Lower leg skin (tissue), 4 donors: Measurements from ENCODE around the gene SLC38A4. TPM values are rescaled to one million over a fixed set of nuclear protein-coding genes. Genes with fewer than 3 reads are reported as not detected.
"Not testable (repeated sequence)": the region's sequence is repeated elsewhere in the genome, so short reads cannot be mapped to it uniquely, and the experiment has no call there.

Experiments used
- DNase-seq, 2 donors: peaks; one replicate each; pipeline ENCODE4 v3.0.0-alpha.2; 2019; ENCODE audit warnings: low spot score in 2 of 2
- H3K4me3 ChIP-seq: fragments of 200-600 bp; sonication (generic); 2 replicates; pipeline ENCODE4 v1.5.1; 2017; ENCODE audit warnings: mild to moderate bottlenecking, low read depth; ENCODE audit not compliant: poor library complexity, severe bottlenecking
- POLR2A ChIP-seq, 2 donors: fragments of 450-650 bp; IDR thresholded peaks; one replicate each; pipeline ENCODE4 v1.6.1; 2016 to 2017; ENCODE audit warnings: antibody characterized with exemption in 2 of 2, mild to moderate bottlenecking in 1 of 2, moderate library complexity in 1 of 2
- WGBS, 2 donors: methylation state at CpG; one replicate each; pipeline ENCODE4 v1.1.5; 2018; 5-methylcytosine and 5-hydroxymethylcytosine counted together
- intact Hi-C: fragments of 100-400 bp; cut with DNase I; formaldehyde crosslinking; loops from one replicate; pipeline ENCODE4 v1.15.0; 2023; ENCODE audit warnings: low total_unique reads
- total RNA-seq, 4 donors: library from RNA; depleted of rRNA; stranded (reverse); fragments of >200 nt; gene quantifications; one replicate each; pipeline ENCODE4 v1.1.0, GENCODE V29; 2016
- TF ChIP-seq, protein P1 (sequence below), 3 donors: fragments of 450-650 bp; IDR thresholded peaks; one replicate each; pipeline ENCODE4 v1.5.1; 2016; ENCODE audit warnings: antibody characterized with exemption in 3 of 3, mild to moderate bottlenecking in 3 of 3, moderate library complexity in 2 of 3

SLC38A4 gene
- total RNA-seq, 4 donors from 2014 or later = 0.46 to 1.9 (median 0.88) TPM

DNA sequence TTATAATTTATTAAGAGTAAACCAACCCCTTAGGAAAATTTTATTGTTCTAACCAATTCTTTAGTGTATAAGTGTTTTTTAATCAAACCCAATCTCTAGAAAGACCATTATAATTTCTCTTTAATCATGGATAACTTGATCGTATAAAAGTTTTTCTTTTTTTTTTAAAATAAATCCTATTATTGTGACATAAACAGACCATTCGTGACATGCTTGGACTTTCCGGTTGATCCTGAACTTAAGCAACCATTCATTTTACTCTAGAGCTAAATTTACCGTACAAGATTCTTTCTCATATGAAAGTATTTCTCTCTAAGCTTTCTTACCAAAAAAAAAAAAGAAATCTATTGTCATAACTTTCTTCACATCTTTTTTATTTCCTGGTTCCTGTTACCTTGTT lies 32.6 kb upstream of the SLC38A4 start:
- WGBS, 2 donors = 89 to 91% methylated on average over 4 of the region's 4 CpGs
- H3K4me3 ChIP-seq = no peak overlapping the region
- DNase-seq = no peak
- TF ChIP-seq, protein P1, sequence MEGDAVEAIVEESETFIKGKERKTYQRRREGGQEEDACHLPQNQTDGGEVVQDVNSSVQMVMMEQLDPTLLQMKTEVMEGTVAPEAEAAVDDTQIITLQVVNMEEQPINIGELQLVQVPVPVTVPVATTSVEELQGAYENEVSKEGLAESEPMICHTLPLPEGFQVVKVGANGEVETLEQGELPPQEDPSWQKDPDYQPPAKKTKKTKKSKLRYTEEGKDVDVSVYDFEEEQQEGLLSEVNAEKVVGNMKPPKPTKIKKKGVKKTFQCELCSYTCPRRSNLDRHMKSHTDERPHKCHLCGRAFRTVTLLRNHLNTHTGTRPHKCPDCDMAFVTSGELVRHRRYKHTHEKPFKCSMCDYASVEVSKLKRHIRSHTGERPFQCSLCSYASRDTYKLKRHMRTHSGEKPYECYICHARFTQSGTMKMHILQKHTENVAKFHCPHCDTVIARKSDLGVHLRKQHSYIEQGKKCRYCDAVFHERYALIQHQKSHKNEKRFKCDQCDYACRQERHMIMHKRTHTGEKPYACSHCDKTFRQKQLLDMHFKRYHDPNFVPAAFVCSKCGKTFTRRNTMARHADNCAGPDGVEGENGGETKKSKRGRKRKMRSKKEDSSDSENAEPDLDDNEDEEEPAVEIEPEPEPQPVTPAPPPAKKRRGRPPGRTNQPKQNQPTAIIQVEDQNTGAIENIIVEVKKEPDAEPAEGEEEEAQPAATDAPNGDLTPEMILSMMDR (IDR thresholded peaks at IDR 0.05) = no peak
- TF ChIP-seq POLR2A (IDR thresholded peaks at IDR 0.05) = no peak
- intact Hi-C loops = no loop called here

DNA sequence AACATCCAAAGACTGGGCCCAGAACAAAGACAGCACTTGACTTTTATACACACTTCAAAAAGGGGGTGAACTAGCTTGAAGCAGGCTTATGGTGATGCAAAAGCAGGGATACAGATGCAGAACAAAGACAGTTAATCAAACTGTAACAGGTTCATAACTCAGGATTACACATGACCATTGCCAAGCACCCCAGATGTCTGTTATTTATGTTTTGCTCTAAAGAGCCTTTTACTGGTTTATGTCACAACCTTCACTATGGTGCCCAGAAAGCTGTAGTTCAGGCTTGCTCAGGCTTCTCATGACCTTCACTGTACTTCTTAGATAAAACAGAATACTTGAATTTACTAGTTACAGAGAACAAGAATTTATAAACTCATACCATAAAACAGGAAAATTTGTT lies 31.7 kb upstream of the SLC38A4 start:
- H3K4me3 ChIP-seq = no peak overlapping the region
- intact Hi-C loops = no loop called here
- TF ChIP-seq, protein P1 (IDR thresholded peaks at IDR 0.05) = no peak
- no peak for TF ChIP-seq POLR2A (IDR thresholded peaks at IDR 0.05)
- DNase-seq = no peak

DNA sequence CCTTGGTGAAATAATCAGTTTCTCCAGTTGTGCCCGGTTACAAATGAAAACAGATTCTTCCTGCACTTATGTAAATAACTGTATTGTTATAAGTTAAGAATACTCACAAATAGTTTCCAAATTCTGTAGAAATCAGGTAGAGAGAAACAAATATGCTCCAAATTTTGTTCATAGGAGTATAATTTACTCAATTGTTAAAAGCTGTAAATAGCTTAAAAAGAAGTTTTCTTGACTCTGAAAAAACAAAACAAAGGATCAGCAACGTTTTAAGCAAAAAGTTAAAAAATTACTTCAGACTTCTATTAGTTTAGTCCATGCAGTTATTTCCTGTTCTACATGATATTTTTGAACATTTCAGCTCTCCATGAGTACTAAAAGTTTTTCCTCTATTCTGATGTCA lies 30.0 kb upstream of the SLC38A4 start:
- no peak for DNase-seq
- WGBS, 2 donors = 65 to 71% methylated on average over 2 of the region's 2 CpGs
- intact Hi-C loops = no loop called here
- TF ChIP-seq, protein P1 (IDR thresholded peaks at IDR 0.05) = no peak
- TF ChIP-seq POLR2A (IDR thresholded peaks at IDR 0.05) = no peak
- H3K4me3 ChIP-seq = no peak overlapping the region

- intact Hi-C loops, DNase-seq, H3K4me3 ChIP-seq: not testable (repeated sequence)
These were observed 28.4 kb upstream of the SLC38A4 start for GRCh38 chr12:46854188-46854587.

GRCh38 chr12:46848792-46849191 lies 23.0 kb upstream of the SLC38A4 start:
- H3K4me3 ChIP-seq, intact Hi-C loops, DNase-seq: not testable (repeated sequence)
- WGBS, 2 donors = 76 to 92% methylated on average over 8 of the region's 8 CpGs

DNA sequence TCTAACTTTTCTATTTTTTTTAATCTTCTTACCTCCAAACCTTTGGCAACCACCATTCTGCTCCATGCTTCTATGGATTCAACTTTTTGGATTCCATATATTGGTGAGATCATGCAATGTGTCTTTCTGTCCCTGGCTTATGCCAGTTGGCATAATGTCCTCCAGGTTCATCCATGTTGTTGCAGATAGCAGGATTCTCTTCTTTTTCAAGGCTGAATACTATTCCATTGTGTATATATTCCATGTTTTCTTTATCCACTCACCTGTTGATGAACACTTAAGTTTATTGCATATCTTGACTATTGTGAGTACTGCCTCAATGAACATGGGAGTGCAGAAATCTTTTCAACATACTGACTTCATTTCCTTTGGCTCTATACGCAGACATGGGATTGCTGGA lies 21.2 kb upstream of the SLC38A4 start:
- DNase-seq = no peak
- WGBS, 2 donors = 96 to 97% methylated on average over 1 of the region's 1 CpG
- H3K4me3 ChIP-seq = no peak overlapping the region
- no peak for TF ChIP-seq POLR2A (IDR thresholded peaks at IDR 0.05)
- TF ChIP-seq, protein P1 (IDR thresholded peaks at IDR 0.05) = no peak
- intact Hi-C loops = no loop called here

GRCh38 chr12:46843811-46844210 lies 18.0 kb upstream of the SLC38A4 start:
- TF ChIP-seq POLR2A (IDR thresholded peaks at IDR 0.05) = no peak
- TF ChIP-seq, protein P1 (IDR thresholded peaks at IDR 0.05) = no peak
- no peak overlapping the region for H3K4me3 ChIP-seq
- WGBS, 2 donors = 46 to 59% methylated on average over 3 of the region's 3 CpGs
- intact Hi-C loops = no loop called here
- no peak for DNase-seq
